ENCODE data around the gene USP38.
A peak's percentile ranks its signal among the peaks of the same experiment; 100 is the strongest.
"Not testable (repeated sequence)": the region's sequence is repeated elsewhere in the genome, so short reads cannot be mapped to it uniquely, and the experiment has no call there.

USP38 gene

DNA sequence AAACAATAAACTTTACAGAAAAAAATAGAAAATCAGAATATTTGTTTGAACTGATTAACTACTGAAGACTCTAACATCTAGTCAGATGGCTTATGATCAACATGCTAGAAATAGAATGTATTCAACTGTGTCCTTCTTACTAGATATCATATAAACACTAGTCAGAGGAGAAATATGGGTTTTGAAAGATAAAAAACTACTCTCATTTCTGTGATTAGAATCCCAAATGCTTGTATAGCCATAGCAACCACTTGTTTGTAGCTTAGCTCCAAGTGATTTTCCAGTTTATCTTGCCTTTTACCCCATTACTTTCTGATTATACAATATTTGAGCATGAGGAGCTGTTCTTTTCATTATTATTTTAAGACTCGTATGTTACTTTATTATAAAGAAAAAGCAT lies 31.2 kb downstream of the USP38 start:
- DNase-seq (ENCODE audit: low spot score) = no peak

DNA sequence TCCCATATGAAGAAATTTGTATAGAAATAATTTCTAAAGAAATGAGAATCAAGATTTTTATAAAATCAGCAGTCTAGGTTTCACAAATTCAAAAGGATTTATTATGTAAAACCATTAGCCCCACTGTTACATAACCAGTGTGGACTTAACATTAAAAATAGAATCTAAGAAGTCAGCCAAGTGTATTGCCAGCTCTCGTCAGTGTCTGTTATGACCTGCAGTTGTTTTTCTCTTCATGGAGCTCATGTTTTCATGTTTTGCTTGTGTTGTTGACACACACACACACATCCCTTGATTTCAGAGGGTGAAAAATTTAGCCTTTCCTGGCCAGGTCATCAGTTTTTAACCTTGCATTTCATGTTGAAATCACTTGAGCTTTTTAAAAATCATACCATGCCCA lies 39.5 kb downstream of the USP38 start:
- DNase-seq (ENCODE audit: low spot score) = no peak

DNA sequence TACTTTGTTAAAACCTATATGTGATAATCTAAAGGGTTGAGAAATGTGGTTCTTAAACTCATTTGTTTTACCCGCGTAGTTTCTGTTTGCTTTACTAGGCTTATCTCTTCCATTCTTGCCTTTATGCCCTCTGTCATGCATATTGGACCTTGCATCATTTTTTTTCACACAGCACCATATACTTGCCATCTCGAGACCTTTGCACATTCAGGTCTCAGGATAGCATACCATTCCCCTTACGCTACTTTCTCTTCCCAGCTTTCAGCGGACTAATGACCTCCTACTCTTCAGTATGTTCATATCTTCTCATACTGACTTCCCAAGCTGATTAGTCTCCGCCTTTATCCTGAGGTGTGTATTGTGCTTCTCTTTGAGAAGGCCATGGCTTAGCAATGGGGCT lies 40.5 kb downstream of the USP38 start:
- DNase-seq (ENCODE audit: low spot score) = no peak

DNA sequence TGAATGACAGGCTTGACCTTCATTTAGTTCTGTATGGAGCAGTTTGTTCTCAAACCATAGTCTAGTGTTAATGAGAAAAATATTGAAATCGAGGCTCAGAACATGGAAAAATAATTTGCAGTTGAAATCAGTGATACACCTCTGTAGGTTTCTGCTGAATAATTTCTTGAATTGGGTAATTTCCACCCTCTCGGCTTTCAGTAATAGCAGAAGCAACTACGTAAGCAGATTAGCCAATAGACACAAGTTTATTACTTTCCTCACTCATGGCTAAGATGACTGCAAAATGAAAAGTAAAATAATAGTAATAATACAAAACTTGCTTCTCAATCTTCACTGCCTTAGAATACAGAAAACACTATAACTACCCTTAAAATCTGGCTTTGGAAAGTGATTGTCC lies 46.0 kb downstream of the USP38 start:
- DNase-seq (ENCODE audit: low spot score) = no peak

DNA sequence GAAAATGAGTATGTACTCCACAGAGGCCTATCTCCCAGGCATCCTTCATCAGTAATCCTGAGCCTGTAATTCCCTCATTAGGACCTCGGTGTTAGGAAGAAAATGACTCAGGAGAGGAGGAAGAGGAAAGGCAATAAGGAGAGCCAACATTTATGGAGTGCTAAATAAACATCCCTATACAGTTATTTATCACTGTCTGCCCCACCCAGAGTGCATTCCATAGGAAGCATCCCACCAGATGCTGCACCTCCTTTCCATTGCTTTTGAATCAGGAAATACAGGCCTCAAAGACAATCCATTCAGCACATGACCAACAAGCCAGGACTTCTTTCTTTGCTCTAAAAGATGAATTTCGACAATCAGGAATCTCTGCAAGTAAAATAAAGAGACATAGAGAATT lies 47.6 kb downstream of the USP38 start:
- DNase-seq (ENCODE audit: low spot score) = no peak

DNA sequence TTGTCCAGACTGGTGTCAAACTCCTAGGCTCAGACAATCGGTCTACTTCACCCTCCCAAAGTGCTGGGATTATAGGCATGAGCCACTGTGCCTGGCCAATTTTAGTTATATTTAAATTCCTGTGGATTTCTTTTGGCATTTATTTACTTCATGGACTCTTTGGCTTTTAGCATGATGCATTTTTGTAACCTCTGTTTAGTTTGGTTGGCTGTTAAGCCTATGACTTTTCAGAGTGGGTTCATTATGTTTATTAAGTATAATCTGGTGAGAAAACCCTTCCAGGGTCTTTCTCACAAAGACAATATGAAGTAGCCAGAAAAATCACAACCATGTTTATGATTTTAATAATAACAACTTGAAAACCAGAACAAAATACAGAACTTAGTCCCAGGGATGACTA lies 49.4 kb downstream of the USP38 start:
- no peak for DNase-seq (ENCODE audit: low spot score)

DNA sequence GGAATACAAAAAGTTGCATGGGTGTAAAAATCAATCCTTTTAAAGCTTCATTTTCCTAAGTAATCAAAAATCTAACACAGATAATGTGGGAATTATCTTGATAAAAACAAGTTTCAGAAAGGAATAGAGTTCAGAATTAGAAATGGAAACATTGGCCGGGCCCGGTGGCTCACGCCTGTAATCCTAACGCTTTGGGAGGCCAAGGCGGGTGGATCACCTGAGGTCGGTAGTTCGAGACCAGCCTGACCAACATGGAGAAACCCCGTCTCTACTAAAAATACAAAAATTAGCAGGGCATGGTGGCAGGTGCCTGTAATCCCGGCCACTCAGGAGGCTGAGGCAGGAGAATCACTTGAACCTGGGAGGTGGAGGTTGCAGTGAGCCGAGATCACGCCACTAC lies 52.5 kb downstream of the USP38 start:
- DNase-seq (ENCODE audit: low spot score) = not testable (repeated sequence)

DNA sequence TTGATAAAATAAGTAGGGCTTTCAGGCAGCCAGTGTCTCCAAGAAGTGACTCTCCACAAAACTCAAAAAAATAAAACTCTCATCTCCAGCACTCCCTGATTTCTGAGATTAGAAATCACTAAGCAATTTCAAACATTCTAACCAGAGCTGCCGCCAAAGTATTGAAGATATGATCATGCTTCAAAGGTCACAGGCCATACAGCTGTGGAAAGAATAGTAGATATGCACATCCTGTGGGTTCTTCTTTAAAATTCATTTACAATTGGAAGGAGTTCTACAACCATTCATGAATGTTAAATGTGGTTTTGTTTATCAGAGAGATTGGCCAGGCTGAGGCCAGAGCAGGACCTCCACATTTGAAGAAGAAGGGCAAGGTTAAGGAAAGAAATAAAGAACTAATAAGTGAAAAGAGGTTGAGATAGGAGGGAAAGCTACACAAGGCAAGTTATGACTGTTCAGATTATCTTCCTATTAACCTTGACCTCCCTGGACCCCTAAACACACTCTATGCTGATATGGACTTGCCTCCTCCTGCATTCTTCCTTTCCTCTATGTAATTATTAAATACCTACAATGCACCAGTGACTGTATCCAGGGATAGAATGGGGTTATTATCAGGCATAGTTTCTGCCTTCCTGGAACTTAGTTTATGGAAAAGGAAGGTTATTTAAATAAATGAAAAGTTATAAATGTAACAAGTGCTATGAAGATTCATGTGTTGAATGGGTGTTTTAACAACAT lies 56.4 kb downstream of the USP38 start:
- no peak for DNase-seq (ENCODE audit: low spot score)

DNA sequence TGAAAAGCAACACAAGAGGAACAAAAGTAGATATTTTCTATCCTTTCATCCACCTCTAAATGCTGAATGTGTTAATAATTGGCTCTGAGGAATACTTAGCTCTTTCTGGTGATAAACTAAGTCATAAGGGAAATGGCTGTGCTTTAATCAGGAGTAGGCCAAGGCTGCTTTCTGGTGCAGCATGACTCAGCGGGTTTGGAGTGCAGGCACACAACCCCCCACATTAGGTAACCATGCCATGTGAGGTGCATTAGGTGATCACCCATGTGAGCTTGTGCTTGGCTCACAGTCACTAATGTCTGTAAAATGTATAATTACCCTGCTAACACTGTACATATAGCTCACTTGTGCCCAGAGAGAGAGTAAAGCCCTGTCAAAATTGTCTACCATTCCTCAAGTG lies 57.2 kb downstream of the USP38 start:
- DNase-seq (ENCODE audit: low spot score) = peak; percentile 10

DNA sequence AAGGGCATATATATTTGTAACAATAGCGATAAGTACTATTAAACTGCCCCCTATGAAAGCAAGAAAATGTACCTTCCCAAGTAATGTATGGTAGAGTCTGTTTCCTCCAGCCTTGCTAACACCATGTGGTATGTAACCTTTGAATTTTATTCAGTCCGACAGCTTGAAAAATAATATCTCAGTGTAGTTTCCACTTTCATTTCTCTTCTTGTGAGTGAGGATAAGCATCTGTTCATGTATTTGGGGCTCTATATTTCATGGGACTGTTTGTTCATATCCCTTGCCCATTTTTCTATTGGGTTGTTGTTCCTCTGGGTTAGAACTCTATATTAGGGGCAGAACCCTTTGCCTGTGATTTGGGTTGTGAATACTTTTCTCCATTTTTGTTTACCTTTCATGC lies 58.3 kb downstream of the USP38 start:
- no peak for DNase-seq (ENCODE audit: low spot score)

DNA sequence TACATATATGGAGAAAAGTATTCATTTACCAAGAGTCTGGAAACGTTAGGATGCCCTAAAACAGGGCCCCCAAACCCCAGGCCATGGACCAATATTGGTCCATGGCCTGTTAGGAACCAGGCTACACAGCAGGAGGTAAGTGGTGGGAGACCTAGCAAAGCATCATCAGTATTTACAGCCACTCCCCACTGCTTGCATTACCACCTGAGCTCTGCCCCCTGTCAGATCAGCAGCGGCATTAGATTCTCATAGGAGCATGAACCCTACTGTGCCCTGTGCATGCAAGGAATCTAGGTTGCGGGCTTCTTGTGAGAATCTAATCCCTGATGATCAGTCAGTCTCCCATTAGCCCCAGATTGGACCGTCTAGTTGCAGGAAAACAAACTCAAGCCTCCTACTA lies 62.3 kb downstream of the USP38 start:
- DNase-seq (ENCODE audit: low spot score) = no peak

DNA sequence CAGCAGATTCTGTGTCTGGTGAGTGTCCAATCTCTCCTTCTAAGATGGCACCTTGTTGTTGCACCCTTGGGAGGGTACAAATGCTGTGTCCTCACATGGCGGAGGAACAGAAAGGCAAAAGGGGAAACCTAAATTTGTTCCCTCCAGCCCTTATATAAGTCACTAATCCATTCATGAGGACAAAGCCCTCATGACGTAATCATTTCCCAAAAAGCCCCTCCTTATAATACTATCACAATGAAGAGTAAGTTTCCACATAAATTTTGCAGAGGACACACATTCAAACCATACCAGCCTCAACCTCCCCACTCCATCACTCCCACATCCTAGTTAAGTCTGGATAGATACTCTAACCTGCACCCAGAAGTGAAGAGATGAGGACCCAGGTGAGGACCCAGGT lies 63.1 kb downstream of the USP38 start:
- DNase-seq (ENCODE audit: low spot score) = no peak

DNA sequence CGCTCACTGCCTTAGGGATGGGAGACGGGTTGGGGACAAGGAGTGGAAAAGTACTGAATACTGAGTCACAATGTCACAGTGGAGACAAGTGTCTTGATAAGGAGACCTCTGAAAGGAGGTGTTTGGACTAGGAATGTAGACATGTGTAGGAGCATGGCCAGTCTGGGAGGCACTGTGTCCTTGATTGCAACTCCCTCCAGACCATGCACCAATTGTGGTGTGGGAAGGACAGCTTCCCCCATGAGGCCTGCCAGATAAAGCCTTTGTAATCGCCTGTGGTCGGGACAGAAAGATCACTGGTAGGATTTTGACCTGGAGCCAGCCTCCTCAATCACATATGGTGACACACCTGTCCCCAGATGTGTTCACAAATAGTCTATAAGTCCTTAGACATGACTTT lies 64.1 kb downstream of the USP38 start:
- DNase-seq (ENCODE audit: low spot score) = no peak

DNA sequence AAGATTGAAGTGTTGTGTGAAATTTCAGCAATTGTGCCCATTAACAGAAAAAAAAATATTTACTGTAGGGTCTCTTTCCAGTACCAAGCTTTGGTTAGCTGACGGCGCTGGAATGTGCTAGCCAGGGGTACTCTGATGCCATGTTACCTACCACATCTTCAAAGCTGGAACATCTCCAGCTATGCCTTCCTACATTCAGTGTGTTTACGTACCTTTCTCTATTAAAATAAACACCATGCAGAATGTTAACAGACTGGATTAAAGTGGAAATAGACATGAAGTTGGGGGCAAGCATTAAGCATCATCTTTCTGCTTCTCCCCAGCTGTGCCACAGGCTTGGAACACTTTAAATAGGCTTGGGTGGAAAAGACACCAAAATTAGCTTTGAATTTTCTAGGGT lies 65.9 kb downstream of the USP38 start:
- DNase-seq (ENCODE audit: low spot score) = no peak

DNA sequence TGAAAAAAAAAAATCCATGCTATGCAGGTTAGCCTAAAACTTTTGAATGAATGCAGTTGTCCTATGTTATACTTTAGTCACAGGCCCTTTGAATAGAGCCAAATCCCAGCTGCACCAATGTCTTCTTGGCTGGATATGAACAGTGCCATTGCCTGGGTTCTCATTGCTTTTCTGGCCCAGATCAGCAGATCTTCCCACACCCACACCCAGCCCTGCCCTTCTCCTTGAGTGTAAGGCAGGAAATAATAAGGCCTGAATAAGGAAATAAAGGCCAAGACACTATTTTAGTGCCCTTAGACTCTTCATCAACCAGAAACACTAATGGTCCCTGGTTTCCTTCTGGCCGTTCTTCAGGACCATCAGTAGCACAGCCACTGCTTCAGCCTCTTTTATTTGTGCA lies 66.6 kb downstream of the USP38 start:
- no peak for DNase-seq (ENCODE audit: low spot score)

DNA sequence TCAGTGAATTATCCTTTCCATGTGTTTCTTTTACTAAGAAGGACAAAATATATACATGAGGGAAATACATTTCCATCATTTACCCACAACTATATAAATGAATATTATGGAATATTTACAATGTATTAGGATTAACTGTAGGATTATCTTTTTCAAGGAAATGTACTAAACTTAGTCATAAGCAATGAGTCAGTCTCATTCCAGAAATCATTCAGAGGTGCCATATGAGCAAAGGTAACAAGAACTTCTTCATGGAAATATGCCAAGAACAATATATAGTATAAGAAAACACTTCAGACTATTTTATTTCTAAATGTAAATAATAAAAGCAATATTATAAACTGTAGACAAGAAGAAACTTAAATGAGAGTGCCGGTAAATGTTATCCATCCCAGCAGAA lies 67.1 kb downstream of the USP38 start:
- no peak for DNase-seq (ENCODE audit: low spot score)

DNA sequence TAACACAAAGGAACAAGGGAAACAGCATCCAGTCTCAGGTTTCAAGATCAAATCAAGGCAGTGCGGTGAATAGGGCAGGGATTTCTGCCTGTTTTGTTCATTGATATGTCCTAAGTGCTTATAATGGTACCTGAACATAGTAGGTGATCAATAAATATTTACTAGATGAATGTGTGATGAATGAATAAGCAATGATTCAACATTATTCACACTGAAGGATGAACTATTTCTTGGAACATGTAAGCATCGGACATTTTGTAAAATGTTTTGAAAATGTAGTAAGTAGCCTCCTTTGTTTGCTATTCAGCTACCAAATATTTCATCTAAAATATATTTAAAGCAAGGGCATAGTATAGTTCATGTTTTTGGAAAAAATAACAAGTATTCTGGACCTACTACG lies 67.8 kb downstream of the USP38 start:
- no peak for DNase-seq (ENCODE audit: low spot score)

DNA sequence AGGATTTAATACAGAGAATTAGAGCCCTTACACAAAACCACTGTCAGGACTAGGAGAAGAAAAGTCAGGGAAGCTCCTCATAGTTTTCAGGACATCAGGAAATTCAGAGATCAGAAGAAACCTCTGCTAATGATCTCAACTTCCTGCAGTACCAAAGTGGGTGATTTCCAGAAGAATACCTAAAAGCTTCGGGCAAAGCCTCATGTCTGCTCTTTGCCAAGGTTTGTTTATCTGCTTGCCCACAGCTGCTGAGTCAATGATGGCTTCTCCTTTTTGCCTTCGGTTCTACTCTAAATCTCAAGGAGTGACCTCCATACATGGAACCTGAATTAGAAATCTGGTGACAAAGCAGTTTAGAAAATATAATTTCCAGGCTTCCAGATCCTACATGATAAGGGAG lies 68.4 kb downstream of the USP38 start:
- DNase-seq (ENCODE audit: low spot score) = no peak

DNA sequence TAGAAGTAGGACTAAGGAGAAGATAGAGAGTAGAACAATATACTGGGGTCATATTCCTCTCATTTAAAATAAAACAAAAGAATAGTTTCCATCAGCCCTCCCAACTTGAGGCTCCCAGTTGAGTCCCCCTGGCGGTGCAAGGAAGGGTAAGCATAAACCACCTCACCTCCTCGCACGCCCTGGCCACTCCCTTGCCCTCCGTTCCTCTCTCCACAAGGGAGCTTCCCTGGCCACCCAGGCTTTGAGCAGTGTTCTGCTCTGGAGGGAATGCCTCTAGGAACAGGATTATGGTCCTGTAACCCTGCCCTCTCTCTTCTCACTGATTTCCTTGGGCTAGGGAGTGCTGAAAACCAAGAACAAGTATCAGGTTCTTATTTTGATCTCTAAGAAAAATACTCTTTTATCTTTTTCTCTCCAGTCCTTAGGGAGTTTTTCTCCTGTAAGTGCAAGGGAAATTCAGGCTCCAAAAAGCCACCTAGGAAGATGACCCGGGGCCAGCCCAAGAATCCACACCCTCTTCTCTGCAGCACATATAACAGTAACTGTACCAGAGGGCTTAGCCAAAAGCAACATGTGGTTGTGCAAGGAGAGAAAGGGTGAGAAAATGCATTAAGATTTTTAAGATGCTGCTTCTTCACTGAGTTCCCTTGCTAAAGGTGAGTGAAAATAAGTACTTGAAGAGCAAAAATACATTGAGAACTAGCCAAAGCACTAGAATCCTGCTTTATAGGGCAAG lies 69.9 kb downstream of the USP38 start:
- DNase-seq (ENCODE audit: low spot score) = no peak

DNA sequence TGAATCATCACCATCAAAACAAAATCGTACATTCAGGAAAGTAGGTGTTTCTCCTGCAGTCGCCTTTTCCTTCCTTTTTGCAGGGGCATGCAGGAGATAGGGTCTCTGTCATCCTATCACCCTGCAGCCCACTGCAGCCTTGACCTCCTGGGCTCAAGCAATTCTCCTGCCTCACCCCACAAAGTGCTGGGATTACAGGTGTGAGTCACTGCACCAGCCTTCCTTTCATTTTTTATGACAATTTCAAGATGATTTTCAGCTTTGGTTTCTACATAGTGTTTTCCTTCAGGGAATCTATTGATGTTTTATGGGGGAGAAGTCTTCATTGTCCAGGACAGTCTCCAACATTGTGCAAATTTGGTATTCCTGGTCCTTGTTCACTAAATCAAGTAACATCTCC lies 71.7 kb downstream of the USP38 start:
- no peak for DNase-seq (ENCODE audit: low spot score)

DNA sequence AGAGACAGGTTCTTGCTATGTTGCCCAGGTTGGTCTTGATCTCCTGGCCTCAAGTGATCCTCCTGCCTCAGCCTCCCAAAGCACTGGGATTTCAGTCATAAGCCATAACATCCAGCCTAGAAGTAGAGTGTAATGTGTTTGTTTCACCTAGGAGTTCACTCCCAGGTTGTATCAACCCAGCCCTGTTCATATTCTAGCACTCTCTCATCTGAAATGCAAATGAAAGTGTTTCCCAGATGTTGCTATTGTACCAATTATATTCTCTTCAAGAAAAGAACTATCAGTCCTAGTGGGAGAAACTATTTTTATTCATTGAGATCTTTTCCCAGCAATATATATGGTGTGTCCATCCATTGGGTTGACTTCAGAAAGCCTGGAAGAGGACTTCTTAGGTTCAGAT lies 72.6 kb downstream of the USP38 start:
- no peak for DNase-seq (ENCODE audit: low spot score)

DNA sequence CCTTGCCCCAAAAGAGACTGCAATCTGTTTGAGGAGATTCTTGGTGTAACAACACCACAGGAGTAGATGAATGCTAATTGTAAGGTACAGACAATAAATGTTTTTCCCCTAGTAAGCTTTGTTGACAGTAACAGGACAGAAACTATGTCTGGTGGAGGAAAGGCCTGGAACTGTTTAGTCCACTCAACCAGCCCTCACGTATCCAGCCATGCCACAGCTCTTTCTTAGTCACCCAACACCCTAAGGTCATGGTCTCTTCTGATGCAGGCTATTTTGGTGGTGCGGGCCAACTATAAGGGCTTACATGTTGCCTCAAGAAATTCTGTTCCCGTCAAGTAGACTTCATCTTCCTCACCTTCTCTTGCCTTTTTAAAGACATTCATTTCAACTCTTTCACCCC lies 76.0 kb downstream of the USP38 start:
- no peak for DNase-seq (ENCODE audit: low spot score)

DNA sequence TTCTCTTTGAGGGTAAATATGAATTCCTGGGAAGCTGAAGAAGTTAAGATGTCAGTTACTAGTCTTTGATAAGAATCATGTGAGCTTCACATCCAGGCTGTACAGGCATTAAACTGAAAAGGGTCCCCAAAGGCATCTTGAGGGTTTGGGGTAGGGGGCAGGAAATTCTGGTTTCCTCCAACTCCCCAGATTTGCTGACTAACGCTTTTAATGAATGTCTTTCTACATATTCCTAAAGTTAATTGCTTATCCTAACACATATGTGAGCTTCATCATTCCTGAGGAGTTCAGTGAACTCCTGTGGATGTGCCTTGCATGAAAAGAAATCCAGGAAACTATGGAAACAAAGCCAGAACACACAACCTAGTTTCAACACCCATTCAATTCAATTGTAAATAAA lies 78.1 kb downstream of the USP38 start:
- no peak for DNase-seq (ENCODE audit: low spot score)

DNA sequence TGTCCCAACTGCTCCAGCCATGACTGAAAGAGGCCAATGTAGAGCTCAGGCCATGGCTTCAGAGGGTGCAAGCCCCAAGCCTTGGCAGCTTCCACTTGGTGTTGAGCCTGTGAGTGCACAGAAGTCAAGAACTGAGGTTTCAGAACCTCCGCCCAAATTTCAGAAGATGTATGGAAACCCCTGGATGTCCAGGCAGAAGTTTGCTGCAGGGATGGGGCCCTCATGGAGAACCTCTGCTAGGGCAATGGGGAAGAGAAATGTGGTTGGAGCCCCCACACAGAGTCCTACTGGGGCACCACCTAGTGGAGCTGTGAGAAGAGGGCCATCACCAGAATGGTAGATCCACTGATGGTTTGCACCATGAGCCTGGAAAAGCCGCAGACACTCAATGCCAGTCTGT lies 83.0 kb downstream of the USP38 start:
- DNase-seq (ENCODE audit: low spot score) = not testable (repeated sequence)

Measured in hematopoietic multipotent progenitor cell treated with erythropoietin and hydrocortisone succinate and interleukin-3 and kit ligand, for 15 days (in vitro differentiated cells).